Stimulated activated CD4-positive, alpha-beta T cell treated with anti-CD3 and anti-CD28 coated beads, Interleukin-4, amount 100 ng/mL, for 4 hours (primary cell): ENCODE data around the gene NUCKS1.
"Not testable (repeated sequence)": the region's sequence is repeated elsewhere in the genome, so short reads cannot be mapped to it uniquely, and the experiment has no call there.

Experiments used
- DNase-seq, 2 experiments: peaks; one replicate each; pipeline ENCODE4 v3.0.0-alpha.2; 2020

NUCKS1 gene

GRCh38 chr1:205726619-205727125 lies 23.3 kb downstream of the NUCKS1 start:
- DNase-seq = no peak

- DNase-seq = no peak
Measured at GRCh38 chr1:205725514-205725913, 24.5 kb downstream of the NUCKS1 start.

- not testable (repeated sequence) for DNase-seq
Measured at GRCh38 chr1:205720740-205721139, 29.2 kb downstream of the NUCKS1 start.

DNA sequence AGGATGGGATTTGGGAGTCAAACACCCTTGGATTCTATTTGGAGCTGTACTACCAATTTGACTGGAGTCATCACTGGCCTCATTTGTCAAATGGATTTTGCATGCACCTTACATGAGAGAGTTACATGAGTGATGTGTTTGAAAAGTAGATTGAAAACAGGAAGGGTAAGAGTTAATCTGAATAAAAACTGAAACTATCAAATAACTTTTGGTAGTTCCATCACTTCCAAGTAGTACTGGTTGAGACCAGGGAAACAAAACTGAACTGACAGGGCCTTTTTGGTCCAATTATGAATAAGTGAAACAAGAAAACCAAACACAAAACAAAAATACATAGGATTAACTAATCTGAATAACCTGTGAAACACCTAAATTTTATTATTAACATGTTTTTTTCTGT lies 30.2 kb downstream of the NUCKS1 start:
- DNase-seq = no peak

DNA sequence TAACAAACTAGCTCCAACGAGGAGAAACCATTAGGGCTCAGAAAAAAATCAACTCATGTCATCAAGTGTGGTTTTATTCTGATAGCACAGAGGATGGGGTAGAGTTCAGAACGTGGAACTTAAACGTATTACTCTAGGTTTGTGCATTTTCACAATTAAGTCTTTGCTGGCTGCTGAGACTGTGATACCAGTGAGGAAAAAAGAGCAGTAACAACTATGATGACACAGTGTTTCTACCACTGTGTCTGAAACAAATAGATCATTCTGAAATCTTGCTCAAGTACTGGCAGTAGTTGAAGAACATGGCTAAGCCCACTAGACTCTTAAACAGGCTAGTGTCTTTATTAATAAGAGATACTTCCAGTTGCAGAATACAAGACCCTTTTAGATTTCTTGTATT lies 31.0 kb downstream of the NUCKS1 start:
- no peak for DNase-seq

GRCh38 chr1:205716371-205717132 lies 33.4 kb downstream of the NUCKS1 start:
- DNase-seq = no peak

DNA sequence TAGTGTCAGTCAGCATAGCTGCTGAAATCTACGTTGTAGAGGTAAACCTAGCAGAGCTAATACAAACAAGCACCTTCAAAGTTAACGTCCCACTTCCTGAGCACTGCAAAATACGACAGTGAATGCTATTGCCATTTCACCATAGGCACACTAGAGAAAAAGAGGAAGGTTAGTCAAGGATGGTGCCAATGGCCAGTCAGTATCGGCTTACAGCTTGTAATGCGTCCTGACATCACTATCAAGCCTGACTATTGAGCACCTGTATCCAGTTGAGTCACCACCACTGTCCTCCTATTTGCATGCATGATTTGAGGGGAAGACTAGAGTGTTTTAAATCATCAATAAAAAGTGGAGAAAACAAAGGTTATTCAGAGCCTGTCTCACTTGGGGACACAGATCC lies 34.4 kb downstream of the NUCKS1 start:
- no peak for DNase-seq

GRCh38 chr1:205714906-205715246 lies 35.1 kb downstream of the NUCKS1 start:
- DNase-seq = no peak

DNA sequence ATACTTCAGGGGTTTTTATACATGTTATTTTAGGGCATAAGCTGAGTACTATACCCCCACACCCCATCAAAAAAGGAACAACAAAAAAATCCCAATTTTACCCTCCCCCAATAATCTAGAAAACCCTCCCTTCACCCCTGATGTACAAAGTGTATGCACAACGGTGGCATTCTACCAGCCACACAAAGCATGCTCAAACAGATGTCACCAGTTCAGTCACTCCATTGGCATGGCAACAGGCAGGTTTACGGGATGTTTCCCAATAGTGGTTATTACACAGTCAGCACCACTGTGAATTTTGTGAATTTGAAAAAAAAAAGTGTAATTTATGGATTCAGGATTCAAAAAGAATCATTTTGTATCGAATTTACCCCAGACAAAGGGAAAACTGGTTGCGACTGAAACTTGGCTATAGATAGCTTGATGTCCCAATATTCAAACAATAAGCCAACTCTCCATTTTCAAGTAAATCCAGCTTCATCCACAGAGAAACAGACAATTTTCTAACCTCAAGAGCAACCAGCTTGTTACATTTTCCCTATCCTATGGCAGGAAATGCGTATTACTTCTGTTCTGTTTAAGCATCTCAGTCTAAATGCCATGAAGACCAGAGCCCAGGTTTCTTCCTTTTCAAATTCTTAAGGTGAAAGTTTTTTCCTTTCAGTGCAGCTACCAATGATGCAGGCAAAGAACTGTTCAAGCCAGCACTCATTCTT lies 35.6 kb downstream of the NUCKS1 start:
- no peak for DNase-seq

DNA sequence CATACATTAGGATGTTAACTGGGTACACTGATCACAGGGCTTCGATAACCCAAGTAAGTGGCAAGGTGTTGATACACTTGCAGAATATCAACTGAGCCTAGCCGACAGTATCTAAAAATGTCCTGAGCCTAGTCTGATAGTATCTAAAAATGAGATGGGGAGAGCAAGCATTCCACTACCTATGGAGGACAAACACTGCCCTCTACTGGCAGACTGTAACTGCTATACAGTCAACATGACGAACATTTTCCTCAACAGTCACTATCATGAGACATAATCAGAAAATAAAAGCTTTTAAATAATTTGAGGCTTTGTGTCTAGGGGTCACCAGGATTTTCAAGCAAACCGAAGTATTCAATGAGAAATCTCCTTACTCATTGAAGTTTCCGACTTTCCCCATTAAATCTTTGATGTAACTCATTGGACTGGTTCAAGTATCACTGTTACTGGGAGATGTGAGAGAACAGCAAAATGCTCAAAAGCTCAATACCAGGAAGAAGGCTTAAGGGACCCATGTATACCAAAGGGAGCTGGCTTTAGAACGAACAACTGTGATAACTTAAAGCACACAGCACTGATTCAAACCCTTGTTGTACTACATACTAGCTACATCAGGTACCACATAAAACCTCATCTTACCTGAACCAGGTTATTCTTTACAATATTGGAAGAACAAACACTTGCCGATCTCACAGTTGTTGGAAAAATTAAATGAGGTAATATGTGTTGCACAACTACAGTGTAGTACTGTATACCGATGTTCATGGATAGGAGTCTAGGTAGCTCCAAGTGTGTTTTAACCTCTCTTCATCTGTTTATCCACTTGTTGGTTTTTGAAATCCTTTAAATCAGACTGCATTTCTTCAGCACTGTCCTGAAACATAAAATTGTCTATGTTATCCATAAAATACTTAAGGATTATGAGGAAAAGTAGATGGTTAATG lies 38.6 kb downstream of the NUCKS1 start:
- peak; percentile 24 to 58 for DNase-seq

- no peak for DNase-seq
Measured at GRCh38 chr1:205710201-205711062, 39.5 kb downstream of the NUCKS1 start.

DNA sequence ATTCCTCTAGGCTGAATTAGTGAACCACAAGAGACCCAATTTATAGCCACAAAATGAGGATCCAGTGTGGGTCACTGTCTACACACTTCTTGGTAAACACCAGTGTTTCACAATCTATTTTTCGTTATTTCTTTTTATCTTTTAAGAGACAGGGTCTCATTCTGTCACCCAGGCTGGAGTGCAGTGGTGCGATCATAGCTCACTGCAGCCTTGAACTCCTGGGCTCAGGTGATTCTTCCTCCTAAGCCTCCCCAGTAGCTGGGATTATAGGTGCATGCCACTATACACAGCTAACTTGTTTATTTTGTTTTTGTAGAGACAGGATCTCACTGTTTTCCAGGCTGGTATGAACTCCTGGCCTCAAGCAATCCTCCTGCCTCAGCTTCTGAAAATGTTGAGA lies 40.3 kb downstream of the NUCKS1 start:
- no peak for DNase-seq

DNA sequence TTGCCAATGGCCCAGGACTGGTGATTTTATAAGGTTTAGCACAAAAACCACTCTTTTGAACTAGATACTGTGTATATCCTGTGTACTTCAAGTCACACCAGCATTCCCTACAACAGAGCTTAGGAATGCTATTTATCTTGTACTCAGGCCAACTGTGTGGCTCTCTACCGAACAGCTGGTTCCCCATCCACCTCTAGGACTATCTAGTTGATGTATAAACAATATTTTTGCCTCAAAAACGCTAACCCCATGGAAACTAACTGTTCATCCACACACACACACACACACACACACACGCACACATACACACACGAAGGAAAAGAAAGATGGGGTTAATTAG lies 41.0 kb downstream of the NUCKS1 start:
- DNase-seq = no peak

DNA sequence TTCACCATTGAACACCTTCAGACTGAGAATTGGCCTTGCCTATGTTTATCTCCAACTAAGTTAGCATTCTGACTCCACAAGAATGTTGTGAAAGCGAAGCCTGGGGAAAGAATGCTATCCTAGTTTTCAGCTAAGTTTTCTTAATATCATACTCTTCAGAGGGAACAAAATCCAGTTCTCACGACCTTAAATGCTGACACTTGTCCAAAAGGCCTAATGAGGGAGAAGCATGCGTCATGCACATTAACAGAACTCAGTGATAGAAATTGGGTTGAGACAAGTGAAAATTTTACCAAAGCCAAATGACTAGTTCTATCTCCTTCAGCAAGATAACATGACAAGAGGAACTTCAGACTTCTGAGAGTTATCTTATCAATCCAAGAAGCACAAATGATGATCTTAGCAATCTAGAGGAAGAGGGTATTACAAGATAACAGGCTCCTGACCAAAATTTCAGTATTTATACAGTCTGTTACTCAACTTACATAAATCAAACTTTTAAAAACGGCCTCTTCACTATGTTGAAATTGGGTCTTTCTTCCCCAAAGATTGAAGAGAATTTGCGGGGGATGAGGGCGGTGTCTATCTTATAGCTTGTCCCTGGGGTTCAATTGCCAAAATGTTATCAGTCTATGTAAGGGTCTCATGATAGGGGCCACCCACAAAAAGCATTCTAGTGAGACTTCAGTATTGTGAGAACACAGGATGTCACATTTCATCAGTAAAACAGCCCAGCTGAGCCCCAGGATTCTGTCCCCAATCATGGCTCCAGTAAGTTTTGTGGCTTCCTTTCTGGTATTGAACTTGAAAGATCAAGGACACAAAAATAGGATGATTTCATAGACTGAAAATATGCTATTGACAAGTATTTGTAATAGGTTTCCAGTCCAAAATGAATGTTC lies 43.1 kb downstream of the NUCKS1 start:
- DNase-seq = no peak

GRCh38 chr1:205704903-205705302 lies 45.1 kb downstream of the NUCKS1 start:
- DNase-seq = no peak

DNA sequence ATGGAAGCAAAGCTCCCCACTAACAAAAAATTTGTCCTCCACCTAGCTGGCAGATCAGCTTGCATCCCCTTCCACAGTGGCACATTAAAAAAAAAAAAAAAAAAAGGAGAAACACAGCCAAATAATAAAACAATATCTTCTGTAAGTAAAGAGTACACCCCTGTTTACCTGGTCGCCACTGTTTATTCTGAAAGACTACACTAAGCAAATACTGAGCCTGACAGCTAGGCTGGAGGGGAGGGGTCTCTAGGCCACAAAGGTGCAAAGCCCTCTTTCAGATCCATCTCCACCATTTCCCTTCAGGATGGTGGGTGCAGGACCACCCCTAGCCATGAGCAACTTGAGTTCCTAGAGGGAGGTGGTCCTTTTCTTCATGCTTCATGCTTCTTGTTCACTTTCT lies 46.9 kb downstream of the NUCKS1 start:
- DNase-seq = no peak

DNA sequence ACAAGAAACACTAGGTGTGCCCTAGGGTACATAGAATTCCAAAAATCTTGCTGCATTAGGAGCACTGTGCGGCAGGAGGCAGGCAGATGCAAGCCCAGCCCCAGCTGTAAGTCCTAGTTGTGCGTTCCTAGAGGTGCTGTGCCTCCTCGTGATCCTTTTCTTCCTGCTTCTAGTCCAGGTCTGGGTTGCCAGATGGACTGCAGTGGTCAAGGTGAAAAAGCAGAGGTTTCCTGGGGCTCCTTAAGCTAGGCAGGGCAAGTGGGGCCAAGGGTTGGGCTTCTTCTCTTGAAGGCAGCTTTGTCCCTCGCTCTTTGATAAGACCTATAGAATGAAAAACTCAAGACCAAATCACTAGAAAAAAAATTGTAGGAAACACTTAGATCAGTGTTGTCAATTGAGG lies 48.1 kb downstream of the NUCKS1 start:
- DNase-seq = no peak

- DNase-seq = no peak
Measured at GRCh38 chr1:205701420-205701819, 48.6 kb downstream of the NUCKS1 start.

DNA sequence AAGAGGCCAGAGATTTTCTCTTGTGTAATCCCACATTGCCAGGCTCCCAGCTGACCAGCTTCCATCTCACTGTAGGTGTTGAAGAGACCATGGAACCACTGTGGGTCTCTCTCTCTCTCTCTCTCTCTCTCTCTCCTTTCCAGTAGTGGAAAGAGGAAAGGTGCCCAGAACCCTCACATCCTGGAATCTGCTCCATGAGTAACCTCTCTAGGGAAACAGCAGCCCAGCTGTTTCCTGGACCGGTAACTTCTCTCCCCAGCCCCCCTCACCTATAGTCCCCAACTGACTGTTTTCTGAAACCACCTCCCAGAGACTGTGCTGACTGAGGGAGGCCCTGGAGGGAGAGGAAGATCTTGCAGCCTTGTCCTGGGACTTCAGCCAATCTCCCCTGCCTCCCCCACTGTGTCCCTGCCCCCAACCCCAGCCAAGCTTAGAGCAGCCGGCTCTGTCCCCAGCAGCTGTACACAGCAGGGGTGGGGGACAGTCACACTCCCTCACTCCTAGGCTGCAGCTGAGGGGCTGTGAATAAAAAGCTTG lies 49.0 kb downstream of the NUCKS1 start:
- DNase-seq = no peak

DNA sequence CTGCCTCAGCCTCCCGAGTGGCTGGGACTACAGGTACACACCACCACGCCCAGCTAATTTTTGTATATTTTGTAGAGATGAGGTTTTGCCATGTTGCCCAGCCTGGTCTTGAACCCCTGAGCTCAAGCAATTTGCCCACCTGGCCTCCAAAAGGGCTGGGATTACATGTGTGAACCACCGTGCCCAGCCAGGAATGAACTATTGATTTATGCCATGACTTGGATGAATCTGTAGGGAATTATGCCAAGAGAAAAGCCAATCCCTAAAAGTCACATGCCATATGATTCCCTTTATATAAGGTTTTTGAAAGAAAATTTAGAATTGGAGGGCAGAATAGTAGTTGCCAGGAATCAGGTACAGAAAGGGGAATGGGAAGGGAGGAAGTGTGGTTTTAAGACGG lies 50.6 kb downstream of the NUCKS1 start:
- no peak for DNase-seq

GRCh38 chr1:205698921-205699320 lies 51.1 kb downstream of the NUCKS1 start:
- no peak for DNase-seq
